Aorta (tissue), 5 donors: ENCODE results near the gene SYNE1. TPM values are rescaled to one million over a fixed set of nuclear protein-coding genes. Genes with fewer than 3 reads are reported as not detected.

Experiments
- ATAC-seq: fragments of 200-7000 bp; cut with Tn5 transposase; one replicate; pipeline ENCODE4 v1.9.1; 2022; ENCODE audit warnings: moderate library complexity; ENCODE audit not compliant: low FRiP score
- DNase-seq, 2 donors: peaks; one replicate each; pipeline ENCODE4 v3.0.0-alpha.2; 2020
- H3K27ac ChIP-seq, 2 donors: one replicate each; pipeline ENCODE4 v1.5.1; 2013; ENCODE audit warnings: low read length in 2 of 2, mild to moderate bottlenecking in 2 of 2, moderate library complexity in 2 of 2, control low read depth in 1 of 2, inconsistent platforms in 1 of 2, low read depth in 1 of 2
- H3K27me3 ChIP-seq, 2 donors: one replicate each; pipeline ENCODE4 v1.6.1; 2013; ENCODE audit warnings: control low read depth in 1 of 2, low read length in 1 of 2, mild to moderate bottlenecking in 1 of 2, moderate library complexity in 1 of 2; ENCODE audit not compliant: insufficient read depth in 2 of 2, control insufficient read depth in 1 of 2
- H3K36me3 ChIP-seq, 2 donors: one replicate each; pipeline ENCODE4 v1.6.1; 2013; ENCODE audit warnings: control low read depth in 1 of 2, low read length in 1 of 2, mild to moderate bottlenecking in 1 of 2; ENCODE audit not compliant: insufficient read depth in 2 of 2, control insufficient read depth in 1 of 2
- H3K4me1 ChIP-seq, 2 donors: one replicate each; pipeline ENCODE4 v1.6.1; 2013; ENCODE audit warnings: low read length in 2 of 2, control low read depth in 1 of 2, mild to moderate bottlenecking in 1 of 2, moderate library complexity in 1 of 2; ENCODE audit not compliant: insufficient read depth in 2 of 2, control insufficient read depth in 1 of 2
- H3K4me3 ChIP-seq, 2 donors: one replicate each; pipeline ENCODE4 v1.5.1; 2013; ENCODE audit warnings: low read length in 2 of 2, control low read depth in 1 of 2, mild to moderate bottlenecking in 1 of 2
- H3K9me3 ChIP-seq: one replicate; pipeline ENCODE4 v1.6.1; 2013; ENCODE audit warnings: mild to moderate bottlenecking, low read length; ENCODE audit not compliant: control insufficient read depth
- WGBS, 2 donors: extraction: QIAGEN DNeasy Blood & Tissue Kit; methylation state at CpG; one replicate each; pipeline ENCODE4 v1.1.7; 2013; 5-methylcytosine and 5-hydroxymethylcytosine counted together
- intact Hi-C, 2 donors: fragments of 100-400 bp; cut with DNase I; formaldehyde crosslinking; loops; one replicate each; pipeline versions ENCODE4 v1.14.2 to v1.15.0; 2022
- polyA plus RNA-seq, 2 donors: library from polyadenylated mRNA; stranded (reverse); fragments of 200-250 nt; gene quantifications; one replicate each; pipeline ENCODE4 v1.2.3, GENCODE V29; 2013
- total RNA-seq, 2 donors: library from RNA; stranded (reverse); fragmentation: NEBNext Ultra II Directional; extraction: Animal tissue kit (Norgen Biotek cat#: 25700); gene quantifications; one replicate each; pipeline ENCODE4 v1.2.1, GENCODE V29; 2021
- donor health status: healthy with polysubstance abuse.
- donor health status: Bipolar disorder and iron deficiency.
- donor health status: DM: no; HTN: no; CAD: no.
- donor health status: DM: no; HTN: no; CAD: no.
- donor health status: DM: yes; HTN: yes; CAD: no.

SYNE1 gene
- total and polyA plus RNA-seq, 4 donors, result 54.3 to 356 (median 221) TPM

- ATAC-seq (no peak), DNase-seq (no peak)
- Histone ChIP-seq H3K36me3 (peaks cover 5 to 9% of the 10 kb centered on the region in 2 donors), H3K9me3 (no peaks in the 10 kb centered on the region), H3K27ac (no peak overlapping the region), H3K27me3 (no peaks in the 10 kb centered on the region), H3K4me1 (no peaks in the 10 kb centered on the region), H3K4me3 (no peak overlapping the region)
- intact Hi-C loops, result no loop called here
- WGBS, 2 donors, result 96% methylated on average over 17 of the region's 17 CpGs
These were observed 403.4 kb downstream of the SYNE1 start for GRCh38 chr6:152233547-152234320.

- Histone ChIP-seq H3K27me3 (no peaks in the 10 kb centered on the region), H3K36me3 (peaks cover 5 to 9% of the 10 kb centered on the region in 2 donors), H3K27ac (peak overlapping the region; percentile 1 to 39), H3K4me3 (no peak overlapping the region), H3K4me1 (no peaks in the 10 kb centered on the region), H3K9me3 (no peaks in the 10 kb centered on the region)
- 21% methylated on average over 5 of the region's 5 CpGs for WGBS, 2 donors
- no peak for DNase-seq
- intact Hi-C loops, result no loop called here
- peak; percentile 59 for ATAC-seq
These were observed 404.5 kb downstream of the SYNE1 start for GRCh38 chr6:152232501-152233151.

- DNase-seq (no peak), ATAC-seq (no peak)
- WGBS, 2 donors, result 72 to 90% methylated on average over 4 of the region's 4 CpGs
- no peak overlapping the region for H3K4me3 ChIP-seq
- H3K9me3 ChIP-seq, result no peaks in the 10 kb centered on the region
- no peaks in the 10 kb centered on the region for H3K4me1 ChIP-seq
- peaks cover 3 to 5% of the 10 kb centered on the region in 2 donors for H3K36me3 ChIP-seq
- H3K27ac ChIP-seq, result no peak overlapping the region
- no peaks in the 10 kb centered on the region for H3K27me3 ChIP-seq
- intact Hi-C loops, result no loop called here
These were observed 407.8 kb downstream of the SYNE1 start for GRCh38 chr6:152229330-152229729.

GRCh38 chr6:152226119-152226518 lies 411.0 kb downstream of the SYNE1 start:
- Histone ChIP-seq H3K9me3 (peaks cover 6% of the 10 kb centered on the region), H3K4me1 (no peaks in the 10 kb centered on the region), H3K36me3 (peaks cover 8 to 14% of the 10 kb centered on the region in 2 donors), H3K27ac (no peak overlapping the region), H3K27me3 (no peaks in the 10 kb centered on the region), H3K4me3 (no peak overlapping the region)
- ATAC-seq (no peak), DNase-seq (no peak)
- 95 to 99% methylated on average over 2 of the region's 2 CpGs for WGBS, 2 donors
- intact Hi-C loops, result no loop called here

GRCh38 chr6:152225241-152225934 lies 411.8 kb downstream of the SYNE1 start:
- Histone ChIP-seq H3K27me3 (no peaks in the 10 kb centered on the region), H3K27ac (no peak overlapping the region), H3K4me1 (no peaks in the 10 kb centered on the region), H3K36me3 (peaks cover 10 to 18% of the 10 kb centered on the region in 2 donors), H3K4me3 (no peak overlapping the region), H3K9me3 (peaks cover 6% of the 10 kb centered on the region)
- intact Hi-C loops, result no loop called here
- ATAC-seq, result no peak
- no peak for DNase-seq
- 37 to 43% methylated on average over 7 of the region's 7 CpGs for WGBS, 2 donors

GRCh38 chr6:152223636-152224035 lies 413.5 kb downstream of the SYNE1 start:
- no peak overlapping the region for H3K27ac ChIP-seq
- H3K27me3 ChIP-seq, result no peaks in the 10 kb centered on the region
- WGBS, 2 donors, result 95 to 97% methylated on average over 3 of the region's 3 CpGs
- H3K4me1 ChIP-seq, result no peaks in the 10 kb centered on the region
- no peak overlapping the region for H3K4me3 ChIP-seq
- no peak for ATAC-seq
- no peak for DNase-seq
- H3K9me3 ChIP-seq, result peaks cover 6% of the 10 kb centered on the region
- peaks cover 15 to 17% of the 10 kb centered on the region in 2 donors for H3K36me3 ChIP-seq
- intact Hi-C loops, result no loop called here

GRCh38 chr6:152221806-152222628 lies 415.1 kb downstream of the SYNE1 start:
- DNase-seq (no peak), ATAC-seq (no peak)
- WGBS, 2 donors, result 91% methylated on average over 4 of the region's 4 CpGs
- H3K9me3 ChIP-seq, result peaks cover 6% of the 10 kb centered on the region
- no peaks in the 10 kb centered on the region for H3K4me1 ChIP-seq
- no peak overlapping the region for H3K4me3 ChIP-seq
- no peaks in the 10 kb centered on the region for H3K27me3 ChIP-seq
- intact Hi-C loops, result no loop called here
- H3K27ac ChIP-seq, result peak overlapping the region in 1 of 2 donors; percentile 43
- H3K36me3 ChIP-seq, result peaks cover 15 to 19% of the 10 kb centered on the region in 2 donors

GRCh38 chr6:152220786-152221185 lies 416.4 kb downstream of the SYNE1 start:
- DNase-seq (no peak), ATAC-seq (no peak)
- Histone ChIP-seq H3K27me3 (no peaks in the 10 kb centered on the region), H3K4me1 (no peaks in the 10 kb centered on the region), H3K36me3 (peaks cover 18 to 19% of the 10 kb centered on the region in 2 donors), H3K4me3 (no peak overlapping the region), H3K27ac (no peak overlapping the region), H3K9me3 (peaks cover 6% of the 10 kb centered on the region)
- intact Hi-C loops, result no loop called here
- WGBS, 2 donors, result 71 to 78% methylated on average over 4 of the region's 4 CpGs
